Peyer's patch (tissue), 4 donors: Measurements from ENCODE around the gene TSPAN12.

Source experiments
- POLR2A ChIP-seq, 2 donors: fragments of 450-650 bp; IDR thresholded peaks; one replicate each; pipeline ENCODE4 v1.5.1; 2017; ENCODE audit warnings: antibody characterized with exemption in 2 of 2, mild to moderate bottlenecking in 2 of 2, moderate library complexity in 2 of 2
- TF ChIP-seq, protein P1 (sequence below), 6 experiments: fragments of 450-650 bp in 4 of 6; fragments of 200-600 bp in 2 of 6; sonication (generic) in 1 of 6; IDR thresholded peaks; one replicate each; pipeline ENCODE4 v1.5.1; 2017 to 2019; ENCODE audit warnings: antibody characterized with exemption in 6 of 6, mild to moderate bottlenecking in 3 of 6, moderate library complexity in 1 of 6

DNA sequence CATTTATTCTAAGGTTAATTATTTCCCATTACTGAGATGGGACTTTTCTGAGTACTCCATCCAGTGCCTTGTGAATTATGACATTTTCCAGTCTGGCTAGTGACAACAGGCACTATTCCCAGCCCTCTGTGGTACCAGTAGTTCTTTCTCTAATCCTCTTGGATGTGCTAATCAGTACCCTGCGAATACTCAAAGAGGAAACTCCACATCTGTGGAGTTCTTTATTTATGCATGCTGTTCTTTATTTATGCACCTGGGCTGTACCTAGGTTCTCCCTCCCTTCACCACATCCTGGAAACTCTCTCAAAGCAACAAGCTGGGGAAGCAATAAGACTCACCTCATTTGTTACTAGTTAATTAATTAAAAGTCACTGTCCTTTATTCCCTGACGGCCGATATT, 83.5 kb downstream of the TSPAN12 start:
- TF ChIP-seq, protein P1, sequence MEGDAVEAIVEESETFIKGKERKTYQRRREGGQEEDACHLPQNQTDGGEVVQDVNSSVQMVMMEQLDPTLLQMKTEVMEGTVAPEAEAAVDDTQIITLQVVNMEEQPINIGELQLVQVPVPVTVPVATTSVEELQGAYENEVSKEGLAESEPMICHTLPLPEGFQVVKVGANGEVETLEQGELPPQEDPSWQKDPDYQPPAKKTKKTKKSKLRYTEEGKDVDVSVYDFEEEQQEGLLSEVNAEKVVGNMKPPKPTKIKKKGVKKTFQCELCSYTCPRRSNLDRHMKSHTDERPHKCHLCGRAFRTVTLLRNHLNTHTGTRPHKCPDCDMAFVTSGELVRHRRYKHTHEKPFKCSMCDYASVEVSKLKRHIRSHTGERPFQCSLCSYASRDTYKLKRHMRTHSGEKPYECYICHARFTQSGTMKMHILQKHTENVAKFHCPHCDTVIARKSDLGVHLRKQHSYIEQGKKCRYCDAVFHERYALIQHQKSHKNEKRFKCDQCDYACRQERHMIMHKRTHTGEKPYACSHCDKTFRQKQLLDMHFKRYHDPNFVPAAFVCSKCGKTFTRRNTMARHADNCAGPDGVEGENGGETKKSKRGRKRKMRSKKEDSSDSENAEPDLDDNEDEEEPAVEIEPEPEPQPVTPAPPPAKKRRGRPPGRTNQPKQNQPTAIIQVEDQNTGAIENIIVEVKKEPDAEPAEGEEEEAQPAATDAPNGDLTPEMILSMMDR (IDR thresholded peaks at IDR 0.05): no peak
- no peak for TF ChIP-seq POLR2A (IDR thresholded peaks at IDR 0.05)
